ENCODE results near the gene LRRC8B. TPM values are rescaled to one million over a fixed set of nuclear protein-coding genes. Genes with fewer than 3 reads are reported as not detected.

Gene LRRC8B
- total and polyA plus RNA-seq, 2 experiments from 2014 or later: 0.32 to 0.54 TPM

DNA sequence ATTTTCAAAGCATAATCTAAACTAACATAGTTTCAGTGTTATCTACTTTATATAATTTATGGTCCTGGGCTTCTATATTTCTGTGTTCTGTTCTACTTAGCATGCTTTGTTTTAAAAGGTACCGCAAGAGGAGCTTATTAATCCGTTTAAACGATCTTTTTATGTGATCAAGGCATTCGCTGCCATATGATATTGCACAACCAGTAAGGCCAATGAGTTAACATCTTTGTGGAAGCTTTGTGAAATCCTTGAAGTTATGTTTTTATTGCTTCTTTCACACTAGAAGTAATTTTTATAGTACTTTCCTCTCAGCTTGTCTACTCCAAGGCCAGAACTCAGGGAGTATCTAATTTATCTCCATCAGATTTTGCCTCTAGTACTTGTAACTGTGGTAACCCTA, 117.2 kb downstream of the LRRC8B start:
- no peak overlapping the region for H3K27ac ChIP-seq
- no peaks in the 10 kb centered on the region for H4K20me1 ChIP-seq (ENCODE audit: insufficient read depth)
- no peak overlapping the region for H3K4me2 ChIP-seq (ENCODE audit: unreplicated experiment)
- H3K27me3 ChIP-seq (replicated peaks; ENCODE audit: insufficient read depth): no peaks in the 10 kb centered on the region
- in situ Hi-C loops (cut with MboI): loop anchor here (25.0 kb wide), 1 partner anchor 346 kb away; the partner anchor contains the start of gene ZNF326
- H3K4me1 ChIP-seq (ENCODE audit: insufficient read depth): peaks cover 16% of the 10 kb centered on the region
- peaks cover 18% of the 10 kb centered on the region for H3F3A ChIP-seq (ENCODE audit: insufficient read depth)
- no peak overlapping the region for H3K4me3 ChIP-seq
- H3K9ac ChIP-seq: no peak overlapping the region
- no peaks in the 10 kb centered on the region for H3K9me2 ChIP-seq (ENCODE audit: insufficient read depth)
- no peaks in the 10 kb centered on the region for H3K9me3 ChIP-seq (ENCODE audit: low read depth)
- H2AFZ ChIP-seq: no peak overlapping the region
- H3K79me2 ChIP-seq (ENCODE audit: insufficient read depth): peaks cover 99% of the 10 kb centered on the region
- no peak for DNase-seq
- WGBS, 2 experiments (ENCODE audit: low coverage in 1 of 2, low lambda C conversion rate in 2 of 2, missing lambda C conversion rate in 2 of 2): 80 to 82% methylated on average over 4 of the region's 4 CpGs
- TF ChIP-seq EZH2phosphoT487 (IDR thresholded peaks at IDR 0.05; ENCODE audit: insufficient read depth, low read depth): no peak
- TF ChIP-seq EZH2 (IDR thresholded peaks at IDR 0.05; ENCODE audit: insufficient read depth, poor library complexity, severe bottlenecking): no peak
- H3K36me3 ChIP-seq (ENCODE audit: low read depth): no peaks in the 10 kb centered on the region; the same call in 1 of the 2 replicates

DNA sequence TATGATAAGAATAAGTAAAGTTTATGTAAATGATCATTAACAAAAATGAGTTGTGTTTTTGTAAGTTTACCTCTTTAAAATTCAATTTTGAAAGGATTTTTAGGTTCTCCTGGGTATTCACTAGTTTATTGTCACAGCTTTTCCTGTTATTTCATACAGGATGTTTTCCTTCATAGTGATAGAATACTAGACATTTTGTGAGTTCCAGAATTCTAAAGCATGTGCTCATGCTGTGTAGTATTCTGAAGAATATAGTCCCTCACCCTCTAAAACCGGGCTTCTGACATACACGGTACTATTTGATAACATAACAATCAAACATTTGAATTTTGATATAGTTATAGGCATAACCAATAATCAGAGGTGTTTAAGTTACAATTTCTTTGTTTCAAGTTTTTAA, 118.9 kb downstream of the LRRC8B start:
- WGBS, 2 experiments (ENCODE audit: low coverage in 1 of 2, low lambda C conversion rate in 2 of 2, missing lambda C conversion rate in 2 of 2): 96 to 98% methylated on average over 2 of the region's 2 CpGs
- Histone ChIP-seq H3K4me2 (ENCODE audit: unreplicated experiment) (no peak overlapping the region), H3K9ac (no peak overlapping the region), H3K79me2 (ENCODE audit: insufficient read depth) (peaks cover 96% of the 10 kb centered on the region), H3K36me3 (ENCODE audit: low read depth) (no peaks in the 10 kb centered on the region; the same call in 1 of the 2 replicates), H3K9me3 (ENCODE audit: low read depth) (no peaks in the 10 kb centered on the region), H3K4me1 (ENCODE audit: insufficient read depth) (peaks cover 7% of the 10 kb centered on the region; the same call in 1 of the 2 replicates), H3F3A (ENCODE audit: insufficient read depth) (no peaks in the 10 kb centered on the region), H4K20me1 (ENCODE audit: insufficient read depth) (no peaks in the 10 kb centered on the region), H2AFZ (no peak overlapping the region), H3K27ac (no peak overlapping the region), H3K4me3 (no peak overlapping the region), H3K27me3 (replicated peaks; ENCODE audit: insufficient read depth) (no peaks in the 10 kb centered on the region), H3K9me2 (ENCODE audit: insufficient read depth) (no peaks in the 10 kb centered on the region)
- no peak for TF ChIP-seq EZH2 (IDR thresholded peaks at IDR 0.05; ENCODE audit: insufficient read depth, poor library complexity, severe bottlenecking)
- no peak for TF ChIP-seq EZH2phosphoT487 (IDR thresholded peaks at IDR 0.05; ENCODE audit: insufficient read depth, low read depth)
- DNase-seq: no peak
- in situ Hi-C loops (cut with MboI): loop anchor here (25.0 kb wide), 1 partner anchor 344 kb away; the partner anchor contains the start of gene ZNF326

- H3K27me3 ChIP-seq (replicated peaks; ENCODE audit: insufficient read depth): no peaks in the 10 kb centered on the region
- no peaks in the 10 kb centered on the region for H3F3A ChIP-seq (ENCODE audit: insufficient read depth)
- H3K9me3 ChIP-seq (ENCODE audit: low read depth): no peaks in the 10 kb centered on the region
- in situ Hi-C loops (cut with MboI): loop anchor here (25.0 kb wide), 1 partner anchor 343 kb away; the partner anchor contains the start of gene ZNF326
- no peaks in the 10 kb centered on the region for H4K20me1 ChIP-seq (ENCODE audit: insufficient read depth)
- no peak overlapping the region for H2AFZ ChIP-seq
- H3K27ac ChIP-seq: no peak overlapping the region
- H3K4me2 ChIP-seq (ENCODE audit: unreplicated experiment): no peak overlapping the region
- no peak for DNase-seq
- 87 to 89% methylated on average over 9 of the region's 9 CpGs for WGBS, 2 experiments (ENCODE audit: low coverage in 1 of 2, low lambda C conversion rate in 2 of 2, missing lambda C conversion rate in 2 of 2)
- H3K36me3 ChIP-seq (ENCODE audit: low read depth): no peaks in the 10 kb centered on the region; the same call in 1 of the 2 replicates
- H3K9me2 ChIP-seq (ENCODE audit: insufficient read depth): no peaks in the 10 kb centered on the region
- no peak for TF ChIP-seq EZH2phosphoT487 (IDR thresholded peaks at IDR 0.05; ENCODE audit: insufficient read depth, low read depth)
- TF ChIP-seq EZH2 (IDR thresholded peaks at IDR 0.05; ENCODE audit: insufficient read depth, poor library complexity, severe bottlenecking): no peak
- H3K9ac ChIP-seq: no peak overlapping the region
- no peak overlapping the region for H3K4me3 ChIP-seq
- H3K79me2 ChIP-seq (ENCODE audit: insufficient read depth): peaks cover 96% of the 10 kb centered on the region
- H3K4me1 ChIP-seq (ENCODE audit: insufficient read depth): peaks cover 7% of the 10 kb centered on the region; the same call in 1 of the 2 replicates
Observed at GRCh38 chr1:89644119-89644814, 119.6 kb downstream of the LRRC8B start.

DNA sequence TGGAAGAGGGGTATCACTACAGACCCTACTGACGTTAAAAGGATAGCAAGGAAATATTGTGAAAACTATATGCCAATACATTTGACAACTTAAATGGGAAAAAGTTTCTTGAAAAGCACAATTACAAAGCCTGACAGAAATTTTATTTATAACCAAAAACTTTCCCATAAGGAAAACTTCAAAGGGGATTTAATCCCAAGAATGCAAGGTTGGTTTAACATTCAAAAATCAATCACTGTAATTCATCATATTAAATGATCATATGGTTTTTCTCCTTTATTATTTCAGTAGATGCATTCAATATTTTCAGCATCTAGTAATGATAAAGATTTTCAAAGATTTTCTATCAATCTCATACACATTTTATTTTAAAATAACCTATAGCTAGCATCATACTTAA, 121.6 kb downstream of the LRRC8B start:
- Histone ChIP-seq H3K27me3 (replicated peaks; ENCODE audit: insufficient read depth) (no peaks in the 10 kb centered on the region), H3K4me2 (ENCODE audit: unreplicated experiment) (no peak overlapping the region), H3K79me2 (ENCODE audit: insufficient read depth) (peaks cover 96% of the 10 kb centered on the region), H3K9ac (no peak overlapping the region), H3K9me3 (ENCODE audit: low read depth) (no peaks in the 10 kb centered on the region), H3K4me1 (ENCODE audit: insufficient read depth) (no peaks in the 10 kb centered on the region), H3K36me3 (ENCODE audit: low read depth) (no peaks in the 10 kb centered on the region; the same call in 1 of the 2 replicates), H3K9me2 (ENCODE audit: insufficient read depth) (no peaks in the 10 kb centered on the region), H2AFZ (no peak overlapping the region), H3F3A (ENCODE audit: insufficient read depth) (no peaks in the 10 kb centered on the region), H3K4me3 (no peak overlapping the region), H3K27ac (no peak overlapping the region), H4K20me1 (ENCODE audit: insufficient read depth) (no peaks in the 10 kb centered on the region)
- in situ Hi-C loops (cut with MboI): loop anchor here (25.0 kb wide), 1 partner anchor 341 kb away; the partner anchor contains the start of gene ZNF326
- no peak for DNase-seq
- TF ChIP-seq EZH2 (IDR thresholded peaks at IDR 0.05; ENCODE audit: insufficient read depth, poor library complexity, severe bottlenecking) (no peak), EZH2phosphoT487 (IDR thresholded peaks at IDR 0.05; ENCODE audit: insufficient read depth, low read depth) (no peak)
- WGBS, 2 experiments (ENCODE audit: low coverage in 1 of 2, low lambda C conversion rate in 2 of 2, missing lambda C conversion rate in 2 of 2): 45 to 51% methylated on average over 1 of the region's 1 CpG

Other genes starting within 250 kb of the LRRC8B start
- gene GBP6, start 160.8 kb upstream of the LRRC8B start, total RNA-seq (2014; rRNA removed; shearing (Covaris generic)): not detected in 2 replicates
- not detected in 2 replicates for gene GBP6, start 160.8 kb upstream of the LRRC8B start, polyA plus RNA-seq (2016; fragmentation: Nextera tagmentation; extraction: Ambion mirVana)
- 5.7 and 7.3 TPM in 2 replicates for gene LRRC8C, start 108.3 kb downstream of the LRRC8B start, total RNA-seq (2014; rRNA removed; shearing (Covaris generic))
- gene LRRC8C, start 108.3 kb downstream of the LRRC8B start, polyA plus RNA-seq (2016; fragmentation: Nextera tagmentation; extraction: Ambion mirVana): 3.5 and 3.6 TPM in 2 replicates

Measured in GM23248 (cell line).